Measurements from ENCODE around the gene PPP1R12C.
"Not testable (repeated sequence)": the region's sequence is repeated elsewhere in the genome, so short reads cannot be mapped to it uniquely, and the experiment has no call there.

DNA sequence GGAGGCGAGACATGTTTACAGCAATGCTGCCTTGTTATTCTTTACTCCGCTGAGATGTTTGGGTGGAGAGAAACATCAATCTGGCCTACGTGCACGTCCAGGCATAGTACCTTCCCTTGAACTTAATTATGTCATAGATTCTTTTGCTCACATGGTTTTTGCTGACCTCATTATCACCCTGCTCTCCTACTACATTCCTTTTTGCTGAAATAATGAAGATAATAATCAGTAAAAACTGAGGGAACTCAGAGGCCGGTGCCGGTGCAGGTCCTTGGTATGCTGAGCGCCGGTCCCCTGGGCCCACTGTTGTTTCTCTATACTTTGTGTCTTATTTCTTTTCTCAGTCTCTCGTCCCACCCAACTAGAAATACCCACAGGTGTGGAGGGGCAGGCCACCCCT is 57.1 kb downstream of the PPP1R12C start:
- TF ChIP-seq, protein P1, sequence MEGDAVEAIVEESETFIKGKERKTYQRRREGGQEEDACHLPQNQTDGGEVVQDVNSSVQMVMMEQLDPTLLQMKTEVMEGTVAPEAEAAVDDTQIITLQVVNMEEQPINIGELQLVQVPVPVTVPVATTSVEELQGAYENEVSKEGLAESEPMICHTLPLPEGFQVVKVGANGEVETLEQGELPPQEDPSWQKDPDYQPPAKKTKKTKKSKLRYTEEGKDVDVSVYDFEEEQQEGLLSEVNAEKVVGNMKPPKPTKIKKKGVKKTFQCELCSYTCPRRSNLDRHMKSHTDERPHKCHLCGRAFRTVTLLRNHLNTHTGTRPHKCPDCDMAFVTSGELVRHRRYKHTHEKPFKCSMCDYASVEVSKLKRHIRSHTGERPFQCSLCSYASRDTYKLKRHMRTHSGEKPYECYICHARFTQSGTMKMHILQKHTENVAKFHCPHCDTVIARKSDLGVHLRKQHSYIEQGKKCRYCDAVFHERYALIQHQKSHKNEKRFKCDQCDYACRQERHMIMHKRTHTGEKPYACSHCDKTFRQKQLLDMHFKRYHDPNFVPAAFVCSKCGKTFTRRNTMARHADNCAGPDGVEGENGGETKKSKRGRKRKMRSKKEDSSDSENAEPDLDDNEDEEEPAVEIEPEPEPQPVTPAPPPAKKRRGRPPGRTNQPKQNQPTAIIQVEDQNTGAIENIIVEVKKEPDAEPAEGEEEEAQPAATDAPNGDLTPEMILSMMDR (IDR thresholded peaks at IDR 0.05) = not testable (repeated sequence)
- not testable (repeated sequence) for TF ChIP-seq EP300 (IDR thresholded peaks at IDR 0.05; ENCODE audit: low read depth); POLR2A (IDR thresholded peaks at IDR 0.05)

Data from transverse colon (tissue), 3 donors.